HepG2 (cell line): ENCODE measurements around the gene ANKUB1. TPM values are rescaled to one million over a fixed set of nuclear protein-coding genes. Genes with fewer than 3 reads are reported as not detected.

Source experiments
- ARNTL ChIP-seq: sonication (generic); formaldehyde crosslinking; IDR thresholded peaks from 2 replicates; pipeline ENCODE4 v1.4.0; 2020; ENCODE audit warnings: mild to moderate bottlenecking, missing genetic modification reagents
- DMAP1 ChIP-seq: IDR thresholded peaks from 2 replicates; pipeline ENCODE4 v1.6.1; 2016
- ERF ChIP-seq: IDR thresholded peaks from 2 replicates; pipeline ENCODE4 v1.6.1; 2018; ENCODE audit warnings: missing biosample characterization, missing genetic modification reagents
- FOSL2 ChIP-seq: sonication (generic); formaldehyde crosslinking; IDR thresholded peaks from 2 replicates; pipeline ENCODE4 v1.4.0; 2020; ENCODE audit warnings: missing genetic modification reagents
- KLF12 ChIP-seq: sonication (generic); formaldehyde crosslinking; IDR thresholded peaks from 2 replicates; pipeline ENCODE4 v1.4.0; 2020; ENCODE audit warnings: missing genetic modification reagents, borderline replicate concordance
- MLX ChIP-seq: IDR thresholded peaks from 2 replicates; pipeline ENCODE4 v1.6.1; 2016
- MZF1 ChIP-seq: sonication (generic); formaldehyde crosslinking; IDR thresholded peaks from 2 replicates; pipeline ENCODE4 v1.8.1; 2023; ENCODE audit warnings: mild to moderate bottlenecking, missing genetic modification reagents, borderline replicate concordance
- NBN ChIP-seq: fragments of 450-650 bp; conservative IDR thresholded peaks from 2 replicates; pipeline ENCODE4 v1.6.1; 2017
- PAXIP1 ChIP-seq: sonication (generic); formaldehyde crosslinking; conservative IDR thresholded peaks from 2 replicates; pipeline ENCODE4 v1.4.0; 2020; ENCODE audit warnings: mild to moderate bottlenecking, missing genetic modification reagents, moderate library complexity
- RNF219 ChIP-seq: sonication (generic); formaldehyde crosslinking; IDR thresholded peaks from 2 replicates; pipeline ENCODE4 v1.5.0; 2020; ENCODE audit warnings: mild to moderate bottlenecking, missing genetic modification reagents
- RORA ChIP-seq: sonication (generic); formaldehyde crosslinking; IDR thresholded peaks from 2 replicates; pipeline ENCODE4 v1.5.0; 2020; ENCODE audit warnings: mild to moderate bottlenecking, missing genetic modification reagents, moderate library complexity
- ZGPAT ChIP-seq: IDR thresholded peaks from 2 replicates; pipeline ENCODE4 v1.6.1; 2016; ENCODE audit warnings: mild to moderate bottlenecking
- ZMYM4 ChIP-seq: sonication (generic); formaldehyde crosslinking; IDR thresholded peaks from 2 replicates; pipeline ENCODE4 v1.8.1; 2023; ENCODE audit warnings: mild to moderate bottlenecking, missing genetic modification reagents
- ZNF138 ChIP-seq: sonication (generic); formaldehyde crosslinking; IDR thresholded peaks from 2 replicates; pipeline ENCODE4 v1.5.0; 2020; ENCODE audit warnings: mild to moderate bottlenecking, low read depth, missing genetic modification reagents
- ZNF431 ChIP-seq: sonication (generic); formaldehyde crosslinking; IDR thresholded peaks from 2 replicates; pipeline ENCODE4 v1.9.0; 2022; ENCODE audit warnings: missing genetic modification reagents, low read depth, mild to moderate bottlenecking, borderline replicate concordance
- ZNF557 ChIP-seq: sonication (generic); formaldehyde crosslinking; IDR thresholded peaks from 2 replicates; pipeline ENCODE4 v1.4.0; 2020; ENCODE audit warnings: missing genetic modification reagents
- ZNF687 ChIP-seq: sonication (generic); formaldehyde crosslinking; IDR thresholded peaks from 2 replicates; pipeline ENCODE4 v1.5.1; 2020; ENCODE audit warnings: mild to moderate bottlenecking, missing genetic modification reagents, moderate library complexity
- polyA plus RNA-seq, 8 experiments: library from polyadenylated mRNA; depleted of rRNA in 3 of 8; stranded (reverse) in 7 of 8; unstranded in 1 of 8; fragments of >200 nt; fragmentation: Illumina TruSeq in 4 of 8; extraction: Trizol in 4 of 8; gene quantifications; 2 replicates each; pipeline versions ENCODE4 v1.2.1 to v1.2.3, GENCODE V29; 2011 to 2016; ENCODE audit warnings: low read depth in 4 of 8, missing spikeins in 1 of 8, mixed read lengths in 1 of 8; ENCODE audit not compliant: insufficient read depth in 1 of 8
- total RNA-seq, 5 experiments: library from RNA; depleted of rRNA; stranded (reverse); fragments of >200 nt; fragmentation: Illumina TruSeq; extraction: Trizol; gene quantifications; 2 replicates each; pipeline ENCODE4 v1.2.3, GENCODE V29; 2016; ENCODE audit warnings: low read depth in 1 of 5

ANKUB1 gene
- total and polyA plus RNA-seq, 2 of the 13 experiments (the other 11 are each of a cell fraction or from before 2014, with no cell fraction given) = not detected

GRCh38 chr3:149812165-149812605 is 19.8 kb upstream of the ANKUB1 start (continued):
- TF ChIP-seq ZNF687 (CRISPR knock-in tag) (no peak), DMAP1 (CRISPR knock-in tag) (no peak), ZNF557 (CRISPR knock-in tag) (no peak), ERF (0 out of 2 replicates have a peak, but pooled peaks have one; percentile 52), RORA (CRISPR knock-in tag) (no peak), NBN (no peak), RNF219 (CRISPR knock-in tag) (0 out of 2 replicates have a peak, but pooled peaks have one; percentile 51), PAXIP1 (CRISPR knock-in tag) (no peak), ZMYM4 (CRISPR knock-in tag) (no peak), ARNTL (CRISPR knock-in tag) (no peak), ZNF138 (no peak), KLF12 (CRISPR knock-in tag) (no peak), ZGPAT (CRISPR knock-in tag) (peak; percentile 82; the same call in 1 of the 2 replicates), ZNF431 (CRISPR knock-in tag) (no peak; the same call in 1 of the 2 replicates), MLX (CRISPR knock-in tag) (0 out of 2 replicates have a peak, but pooled peaks have one; percentile 31), FOSL2 (no peak), MZF1 (CRISPR knock-in tag) (no peak)
